Esophagus (tissue), 2 donors: ENCODE results near the gene GPT2. TPM values are rescaled to one million over a fixed set of nuclear protein-coding genes. Genes with fewer than 3 reads are reported as not detected.
"Not testable (repeated sequence)": the region's sequence is repeated elsewhere in the genome, so short reads cannot be mapped to it uniquely, and the experiment has no call there.

ENCODE experiments used
- H3K27ac ChIP-seq, 2 donors: one replicate each; pipeline ENCODE4 v1.5.1; 2013; ENCODE audit warnings: low read depth in 2 of 2, mild to moderate bottlenecking in 2 of 2, inconsistent platforms in 1 of 2, low read length in 1 of 2, moderate library complexity in 1 of 2
- H3K27me3 ChIP-seq, 2 donors: one replicate each; pipeline ENCODE4 v1.6.1; 2013; ENCODE audit warnings: low read length in 2 of 2, control low read depth in 1 of 2, mild to moderate bottlenecking in 1 of 2; ENCODE audit not compliant: insufficient read depth in 2 of 2, control insufficient read depth in 1 of 2
- H3K36me3 ChIP-seq, 2 donors: one replicate each; pipeline ENCODE4 v1.6.1; 2013; ENCODE audit warnings: low read length in 1 of 2; ENCODE audit not compliant: control insufficient read depth in 2 of 2, insufficient read depth in 2 of 2
- H3K4me1 ChIP-seq, 2 donors: one replicate each; pipeline ENCODE4 v1.6.1; 2013; ENCODE audit warnings: low read length in 1 of 2; ENCODE audit not compliant: control insufficient read depth in 2 of 2, insufficient read depth in 2 of 2
- H3K4me3 ChIP-seq, 2 donors: one replicate each; pipeline ENCODE4 v1.5.1; 2013; ENCODE audit warnings: low read length in 2 of 2, mild to moderate bottlenecking in 2 of 2, low read depth in 1 of 2, moderate library complexity in 1 of 2
- H3K9me3 ChIP-seq, 2 donors: one replicate each; pipeline ENCODE4 v1.6.1; 2013; ENCODE audit warnings: mild to moderate bottlenecking in 2 of 2, low read depth in 1 of 2, low read length in 1 of 2, moderate library complexity in 1 of 2; ENCODE audit not compliant: control insufficient read depth in 2 of 2, insufficient read depth in 1 of 2
- WGBS, 2 donors: extraction: QIAGEN DNeasy Blood & Tissue Kit; methylation state at CpG; one replicate each; pipeline ENCODE4 v1.1.7; 2013; 5-methylcytosine and 5-hydroxymethylcytosine counted together
- polyA plus RNA-seq, 2 donors: library from polyadenylated mRNA; stranded (reverse); fragments of 200-250 nt; gene quantifications; one replicate each; pipeline ENCODE4 v1.2.3, GENCODE V29; 2013
- donor health status: healthy with polysubstance abuse.
- donor health status: Bipolar disorder and iron deficiency.

GPT2 gene
- polyA plus RNA-seq, 2 donors = 53.8 to 65.8 TPM

DNA sequence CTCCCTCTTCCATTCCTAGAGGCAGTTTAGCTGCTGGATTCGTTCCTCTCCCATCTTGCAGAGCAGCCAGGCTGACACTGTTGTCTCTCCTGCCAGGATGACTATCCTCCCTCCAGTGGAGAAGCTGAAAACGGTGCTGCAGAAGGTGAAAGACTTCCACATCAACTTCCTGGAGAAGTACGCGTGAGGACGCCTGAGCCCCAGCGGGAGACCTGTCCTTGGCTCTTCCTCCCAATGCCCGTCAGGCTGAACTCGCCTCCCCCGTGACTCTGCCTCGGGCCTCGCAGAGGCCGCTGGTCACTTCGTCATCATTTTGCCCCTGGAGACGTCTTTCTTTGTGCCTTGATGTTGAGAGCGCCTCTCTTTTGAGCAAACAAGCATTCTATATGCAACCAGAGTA, 44.6 kb downstream of the GPT2 start:
- WGBS, 2 donors = 79 to 84% methylated on average over 15 of the region's 15 CpGs
- no peaks in the 10 kb centered on the region for H3K9me3 ChIP-seq
- H3K36me3 ChIP-seq = peaks cover 3 to 41% of the 10 kb centered on the region in 2 donors
- H3K27me3 ChIP-seq = no peaks in the 10 kb centered on the region
- H3K4me3 ChIP-seq = no peak overlapping the region
- H3K4me1 ChIP-seq = peaks cover 0 to 2% of the 10 kb centered on the region in 2 donors
- H3K27ac ChIP-seq = no peak overlapping the region

DNA sequence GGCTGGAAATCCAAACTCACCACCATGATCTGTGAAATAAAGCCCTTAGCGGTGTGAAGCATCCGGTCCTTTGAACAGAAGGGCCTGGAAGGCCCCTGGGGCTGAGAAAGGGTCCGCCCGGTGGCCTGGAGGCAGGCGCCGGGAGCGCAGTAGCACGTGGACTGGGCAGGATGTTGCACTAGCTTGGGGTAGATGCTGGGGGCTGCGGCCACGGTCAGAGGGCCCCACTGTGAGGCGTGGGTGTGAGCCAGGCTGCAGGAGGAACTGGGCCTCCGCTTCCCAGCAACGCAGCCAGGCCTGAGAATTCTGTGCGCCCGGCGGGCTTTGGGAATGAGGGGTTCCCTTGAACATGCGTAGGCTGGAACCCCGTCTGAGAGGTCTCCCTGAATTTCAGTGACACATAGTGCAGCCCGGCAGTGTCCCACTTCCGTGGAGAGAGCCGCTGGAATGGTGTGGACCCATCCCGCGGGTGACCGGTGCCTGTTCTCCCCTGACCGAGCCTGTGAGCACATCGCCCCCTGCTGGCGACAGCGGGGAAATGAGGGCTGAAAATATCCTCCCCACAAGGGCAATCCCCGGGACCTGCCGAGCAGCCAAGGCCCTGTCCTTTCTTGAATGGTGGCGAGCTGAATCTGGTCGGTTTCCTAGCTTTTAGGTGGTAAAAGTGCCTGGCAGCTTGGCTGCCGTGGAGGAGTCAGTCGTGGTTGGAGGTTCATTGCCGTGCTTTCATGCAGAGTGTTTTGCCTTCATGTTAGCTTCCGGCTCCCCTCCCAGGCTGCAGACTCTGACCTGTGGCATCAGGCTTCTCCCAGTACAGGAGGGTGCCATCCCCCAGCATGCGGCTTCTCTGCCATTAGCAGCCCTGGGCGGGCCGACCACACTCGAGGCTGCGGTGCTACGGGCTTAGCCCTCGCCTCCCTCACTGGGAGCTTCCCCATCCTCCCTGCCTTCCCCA, 45.5 kb downstream of the GPT2 start:
- WGBS, 2 donors = 56 to 63% methylated on average over 39 to 43 of the region's 43 CpGs
- Histone ChIP-seq H3K27ac (no peak overlapping the region), H3K36me3 (peaks cover 2 to 36% of the 10 kb centered on the region in 2 donors)

GRCh38 chr16:46930861-46931260, 46.7 kb downstream of the GPT2 start:
- H3K27me3 ChIP-seq = no peaks in the 10 kb centered on the region
- peaks cover 2 to 32% of the 10 kb centered on the region in 2 donors for H3K36me3 ChIP-seq

More for the DNA sequence above, 45.5 kb downstream of the GPT2 start:
- no peaks in the 10 kb centered on the region for H3K4me1 ChIP-seq
- H3K4me3 ChIP-seq = no peak overlapping the region
- H3K27me3 ChIP-seq = no peaks in the 10 kb centered on the region
- no peaks in the 10 kb centered on the region for H3K9me3 ChIP-seq

DNA sequence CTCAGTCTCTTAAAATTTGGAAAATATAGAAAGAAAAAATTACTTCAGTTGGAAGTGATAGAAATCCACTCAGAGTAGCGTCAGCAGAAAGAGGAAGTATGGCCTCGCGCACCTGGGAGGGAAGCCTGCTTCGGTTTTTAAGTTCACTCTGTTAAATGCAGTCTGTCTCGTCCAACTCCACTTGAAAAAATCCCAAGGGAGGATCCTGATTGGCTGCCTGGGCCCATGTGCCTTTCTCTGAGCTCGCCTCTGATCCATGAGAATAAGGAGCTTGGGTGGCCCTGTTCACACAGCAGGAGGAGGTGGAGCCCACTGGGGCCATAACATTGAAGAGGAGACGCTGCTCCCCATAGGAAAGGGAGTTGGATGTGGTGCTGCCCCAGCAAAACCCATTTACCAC, 48.6 kb downstream of the GPT2 start:
- Histone ChIP-seq H3K27ac (no peak overlapping the region), H3K36me3 (peaks cover 0 to 18% of the 10 kb centered on the region in 2 donors), H3K9me3 (no peaks in the 10 kb centered on the region), H3K4me1 (no peaks in the 10 kb centered on the region), H3K27me3 (no peaks in the 10 kb centered on the region), H3K4me3 (no peak overlapping the region)
- 64 to 66% methylated on average over 7 of the region's 7 CpGs for WGBS, 2 donors

More at GRCh38 chr16:46930861-46931260, 46.7 kb downstream of the GPT2 start:
- no peaks in the 10 kb centered on the region for H3K4me1 ChIP-seq
- H3K9me3 ChIP-seq = no peaks in the 10 kb centered on the region
- 81 to 83% methylated on average over 8 of the region's 8 CpGs for WGBS, 2 donors
- no peak overlapping the region for H3K4me3 ChIP-seq
- no peak overlapping the region for H3K27ac ChIP-seq

DNA sequence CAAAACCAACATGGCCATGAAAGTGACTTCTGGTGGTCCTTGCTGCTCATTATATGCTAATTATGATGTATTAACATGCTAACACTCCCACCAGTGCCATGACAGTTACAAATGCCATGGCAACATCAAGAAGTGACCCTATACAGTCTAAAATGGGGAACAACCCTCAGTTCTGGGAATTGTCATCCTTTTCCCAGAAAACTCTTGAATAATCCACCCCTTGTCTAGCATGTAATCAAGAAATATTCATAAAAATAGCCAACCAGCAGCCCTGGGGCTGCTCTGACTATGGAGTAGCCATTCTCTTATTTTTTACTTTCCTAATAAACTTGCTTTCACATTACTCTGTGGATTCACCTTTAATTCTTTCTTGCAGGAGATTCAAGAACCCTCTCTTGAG, 53.4 kb downstream of the GPT2 start:
- Histone ChIP-seq H3K27me3 (no peaks in the 10 kb centered on the region), H3K9me3 (no peaks in the 10 kb centered on the region), H3K4me1 (no peaks in the 10 kb centered on the region), H3K4me3 (no peak overlapping the region), H3K27ac (no peak overlapping the region), H3K36me3 (no peaks in the 10 kb centered on the region)

- not testable (repeated sequence) for H3K36me3 ChIP-seq, H3K4me3 ChIP-seq
- 90 to 91% methylated on average over 8 of the region's 8 CpGs for WGBS, 2 donors
Measured at GRCh38 chr16:46944713-46945112, 60.6 kb downstream of the GPT2 start.

DNA sequence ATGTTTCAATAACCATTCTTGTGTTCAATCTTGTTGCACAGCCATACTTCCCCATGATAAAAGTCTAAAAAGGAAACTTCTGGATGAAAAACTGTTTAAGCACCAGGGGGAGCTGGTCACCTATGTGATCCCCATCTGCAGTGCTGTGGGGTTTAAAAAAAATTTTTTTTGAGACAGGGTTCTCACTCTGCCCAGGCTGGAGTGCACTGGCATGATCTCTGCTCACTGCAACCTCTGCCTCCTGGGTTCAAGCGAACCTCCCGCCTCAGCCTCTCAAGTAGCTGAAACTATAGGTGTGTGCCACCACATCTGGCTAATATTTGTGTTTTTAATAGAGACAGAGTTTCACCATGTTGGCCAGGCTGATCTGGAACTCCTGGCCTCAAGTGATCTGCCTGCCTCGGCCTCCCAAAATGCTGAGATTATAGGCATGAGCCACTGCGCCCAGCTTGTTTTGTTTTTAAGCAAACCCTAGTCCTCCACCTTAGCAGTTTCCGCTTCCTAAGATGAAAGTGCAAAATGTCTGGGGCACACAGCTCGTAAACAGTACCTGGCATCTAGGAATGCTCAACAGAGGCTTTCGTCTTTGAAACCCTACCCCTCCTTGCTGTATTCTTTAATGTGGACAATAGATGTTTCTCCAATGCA, 63.9 kb downstream of the GPT2 start:
- Histone ChIP-seq H3K36me3 (no peaks in the 10 kb centered on the region), H3K27me3 (no peaks in the 10 kb centered on the region), H3K4me3 (no peak overlapping the region), H3K4me1 (no peaks in the 10 kb centered on the region), H3K9me3 (no peaks in the 10 kb centered on the region), H3K27ac (no peak overlapping the region)
- 93 to 94% methylated on average over 7 of the region's 7 CpGs for WGBS, 2 donors

More at GRCh38 chr16:46944713-46945112, 60.6 kb downstream of the GPT2 start:
- not testable (repeated sequence) for H3K9me3 ChIP-seq, H3K27ac ChIP-seq, H3K4me1 ChIP-seq, H3K27me3 ChIP-seq

GRCh38 chr16:46948548-46949166, 64.5 kb downstream of the GPT2 start:
- WGBS, 2 donors = 59 to 73% methylated on average over 4 of the region's 4 CpGs
- Histone ChIP-seq H3K9me3 (no peaks in the 10 kb centered on the region), H3K36me3 (no peaks in the 10 kb centered on the region)

GRCh38 chr16:46949241-46949892, 65.2 kb downstream of the GPT2 start:
- WGBS, 2 donors = 67 to 73% methylated on average over 7 of the region's 7 CpGs
- Histone ChIP-seq H3K4me3 (no peak overlapping the region), H3K36me3 (no peaks in the 10 kb centered on the region), H3K4me1 (no peaks in the 10 kb centered on the region), H3K9me3 (no peaks in the 10 kb centered on the region), H3K27ac (no peak overlapping the region), H3K27me3 (no peaks in the 10 kb centered on the region)

More at GRCh38 chr16:46948548-46949166, 64.5 kb downstream of the GPT2 start:
- Histone ChIP-seq H3K4me1 (no peaks in the 10 kb centered on the region), H3K27me3 (no peaks in the 10 kb centered on the region), H3K27ac (no peak overlapping the region), H3K4me3 (no peak overlapping the region)
